Left ventricle myocardium inferior (tissue), 1 donor: ENCODE data around the gene RBFOX1. TPM values are rescaled to one million over a fixed set of nuclear protein-coding genes. Genes with fewer than 3 reads are reported as not detected.

Experiments used
- DNase-seq: peaks from one replicate; pipeline ENCODE4 v3.0.0-alpha.2; 2020
- H3K27ac ChIP-seq: fragments of 200-600 bp; replicated peaks from 2 replicates; pipeline ENCODE4 v1.8.0; 2021
- H3K27me3 ChIP-seq: fragments of 200-600 bp; 2 replicates; pipeline ENCODE4 v1.8.0; 2021; ENCODE audit warnings: low read depth
- H3K36me3 ChIP-seq: fragments of 200-600 bp; 2 replicates; pipeline ENCODE4 v1.8.0; 2021
- H3K4me1 ChIP-seq: fragments of 200-600 bp; 2 replicates; pipeline ENCODE4 v1.8.0; 2021
- H3K4me3 ChIP-seq: fragments of 200-600 bp; 2 replicates; pipeline ENCODE4 v1.8.0; 2021; ENCODE audit warnings: mild to moderate bottlenecking, moderate library complexity
- H3K9me3 ChIP-seq: fragments of 200-600 bp; replicated peaks from 2 replicates; pipeline ENCODE4 v1.8.0; 2021
- intact Hi-C: fragments of 100-400 bp; cut with micrococcal nuclease; formaldehyde crosslinking; loops from one replicate; pipeline ENCODE4 v1.11.0; 2022
- total RNA-seq: library from RNA; stranded (reverse); fragmentation: NEBNext Ultra II Directional; extraction: Animal tissue kit (Norgen Biotek cat#: 25700); gene quantifications from one replicate; pipeline ENCODE4 v1.2.1, GENCODE V29; 2021
- TF ChIP-seq, protein P1 (sequence below): fragments of 200-600 bp; IDR thresholded peaks from 2 replicates; pipeline ENCODE4 v1.8.0; 2021; ENCODE audit warnings: antibody characterized with exemption, mild to moderate bottlenecking, borderline replicate concordance
- donor health status: DM: no; HTN: yes; CAD: no; lungs with severe emphysema.

RBFOX1 gene
- total RNA-seq, 1 donor from 2014 or later: 71.8 TPM

DNA sequence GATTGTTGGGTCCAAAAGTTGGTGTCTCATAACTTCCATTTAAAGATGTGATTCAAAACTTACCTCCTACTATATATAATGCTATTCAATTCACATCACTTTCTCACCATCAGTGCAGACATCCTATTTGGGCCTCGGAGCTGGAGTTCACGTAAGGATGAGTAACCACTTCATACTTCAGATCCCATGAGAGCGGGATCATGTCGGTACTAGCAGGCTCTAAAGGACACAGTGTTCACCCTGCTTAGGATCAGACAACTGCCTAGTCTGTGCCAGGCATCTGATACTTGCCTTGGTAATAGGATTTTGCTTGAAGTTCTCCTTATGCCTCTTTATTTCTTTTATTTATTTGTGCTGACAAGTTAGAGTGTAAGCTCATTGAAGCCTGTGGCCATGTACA is 39.5 kb downstream of the RBFOX1 start:
- Histone ChIP-seq H3K9me3 (no peaks in the 10 kb centered on the region), H3K4me3 (no peak overlapping the region), H3K36me3 (no peaks in the 10 kb centered on the region), H3K27me3 (no peaks in the 10 kb centered on the region), H3K4me1 (peaks cover 73% of the 10 kb centered on the region), H3K27ac (peak overlapping the region; percentile 79)
- intact Hi-C loops: no loop called here
- no peak for DNase-seq
- TF ChIP-seq, protein P1, sequence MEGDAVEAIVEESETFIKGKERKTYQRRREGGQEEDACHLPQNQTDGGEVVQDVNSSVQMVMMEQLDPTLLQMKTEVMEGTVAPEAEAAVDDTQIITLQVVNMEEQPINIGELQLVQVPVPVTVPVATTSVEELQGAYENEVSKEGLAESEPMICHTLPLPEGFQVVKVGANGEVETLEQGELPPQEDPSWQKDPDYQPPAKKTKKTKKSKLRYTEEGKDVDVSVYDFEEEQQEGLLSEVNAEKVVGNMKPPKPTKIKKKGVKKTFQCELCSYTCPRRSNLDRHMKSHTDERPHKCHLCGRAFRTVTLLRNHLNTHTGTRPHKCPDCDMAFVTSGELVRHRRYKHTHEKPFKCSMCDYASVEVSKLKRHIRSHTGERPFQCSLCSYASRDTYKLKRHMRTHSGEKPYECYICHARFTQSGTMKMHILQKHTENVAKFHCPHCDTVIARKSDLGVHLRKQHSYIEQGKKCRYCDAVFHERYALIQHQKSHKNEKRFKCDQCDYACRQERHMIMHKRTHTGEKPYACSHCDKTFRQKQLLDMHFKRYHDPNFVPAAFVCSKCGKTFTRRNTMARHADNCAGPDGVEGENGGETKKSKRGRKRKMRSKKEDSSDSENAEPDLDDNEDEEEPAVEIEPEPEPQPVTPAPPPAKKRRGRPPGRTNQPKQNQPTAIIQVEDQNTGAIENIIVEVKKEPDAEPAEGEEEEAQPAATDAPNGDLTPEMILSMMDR: no peak

DNA sequence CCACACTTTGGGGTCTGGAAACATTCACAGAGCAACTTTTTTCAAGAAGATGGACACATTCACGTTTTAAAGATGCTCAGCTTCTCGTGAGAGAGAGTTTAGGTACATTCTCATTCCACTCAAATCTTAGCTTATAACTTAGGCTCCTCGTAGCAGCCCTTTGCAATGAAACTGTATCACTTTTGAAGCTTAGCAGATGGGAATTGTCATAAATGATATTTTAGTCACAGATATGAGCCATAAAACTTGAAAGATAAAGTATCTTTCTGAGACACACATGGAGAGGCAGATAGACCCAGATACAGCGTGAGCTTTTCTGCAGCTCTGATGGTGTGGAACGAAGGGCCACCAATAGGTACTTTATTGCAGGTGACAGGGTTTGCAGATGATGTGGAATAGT is 41.1 kb downstream of the RBFOX1 start:
- TF ChIP-seq, protein P1: no peak
- no peaks in the 10 kb centered on the region for H3K27me3 ChIP-seq
- DNase-seq: no peak
- H3K4me1 ChIP-seq: peaks cover 85% of the 10 kb centered on the region
- peak overlapping the region; percentile 79 for H3K27ac ChIP-seq
- H3K9me3 ChIP-seq: no peaks in the 10 kb centered on the region
- no peak overlapping the region for H3K4me3 ChIP-seq
- intact Hi-C loops: no loop called here
- no peaks in the 10 kb centered on the region for H3K36me3 ChIP-seq

DNA sequence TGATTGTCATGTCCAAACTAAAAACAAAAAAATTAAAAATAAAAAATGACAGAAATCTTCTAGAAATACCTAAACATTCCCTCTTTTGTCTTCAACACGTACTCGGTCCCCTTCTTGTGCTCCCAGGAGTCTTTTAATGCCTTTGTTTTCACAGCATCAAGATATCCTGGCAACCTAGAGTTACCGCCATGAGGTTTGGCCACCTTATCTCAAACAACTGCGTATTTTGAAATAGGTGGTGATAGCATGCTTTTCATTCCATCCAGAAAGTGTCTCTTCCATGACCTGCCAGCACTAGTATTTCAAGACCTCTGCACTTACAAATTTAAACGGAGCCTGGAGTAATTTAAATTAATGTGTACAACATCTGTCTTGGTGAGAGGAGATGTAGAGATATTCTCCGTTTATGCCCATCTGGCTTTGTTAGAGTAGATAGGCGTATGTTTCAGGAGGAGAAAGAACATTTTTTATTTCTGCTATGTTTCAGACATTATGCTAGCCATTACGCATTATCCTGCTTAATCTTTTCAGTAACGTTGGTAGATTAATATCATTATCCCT is 42.0 kb downstream of the RBFOX1 start:
- H3K27me3 ChIP-seq: no peaks in the 10 kb centered on the region
- TF ChIP-seq, protein P1: no peak
- peak overlapping the region; percentile 9 for H3K4me3 ChIP-seq
- intact Hi-C loops: no loop called here
- no peak for DNase-seq
- peaks cover 86% of the 10 kb centered on the region for H3K4me1 ChIP-seq
- no peaks in the 10 kb centered on the region for H3K9me3 ChIP-seq
- peak overlapping the region; percentile 79 for H3K27ac ChIP-seq
- no peaks in the 10 kb centered on the region for H3K36me3 ChIP-seq

DNA sequence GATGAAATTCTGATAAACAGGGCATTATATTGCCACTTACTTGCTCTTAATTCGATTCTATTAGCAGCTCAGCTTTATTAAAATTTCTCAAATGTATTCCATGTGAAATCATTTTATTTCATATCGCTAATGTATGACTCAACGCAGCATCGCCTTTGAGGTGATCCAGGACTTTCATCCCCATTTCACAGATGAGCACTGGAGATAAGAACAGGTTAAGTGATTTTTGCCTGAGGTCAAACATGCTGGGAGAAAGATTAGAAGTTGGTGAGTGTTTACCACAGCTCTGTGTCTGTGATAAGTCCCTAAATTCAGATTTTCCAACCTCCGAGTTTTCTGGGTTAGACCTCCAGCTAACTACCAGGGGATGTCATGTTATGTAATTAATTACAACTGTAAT is 43.6 kb downstream of the RBFOX1 start:
- Histone ChIP-seq H3K27me3 (no peaks in the 10 kb centered on the region), H3K27ac (peak overlapping the region; percentile 79), H3K4me1 (peaks cover 85% of the 10 kb centered on the region), H3K4me3 (no peak overlapping the region), H3K9me3 (no peaks in the 10 kb centered on the region), H3K36me3 (no peaks in the 10 kb centered on the region)
- no peak for DNase-seq
- TF ChIP-seq, protein P1: no peak
- intact Hi-C loops: no loop called here

DNA sequence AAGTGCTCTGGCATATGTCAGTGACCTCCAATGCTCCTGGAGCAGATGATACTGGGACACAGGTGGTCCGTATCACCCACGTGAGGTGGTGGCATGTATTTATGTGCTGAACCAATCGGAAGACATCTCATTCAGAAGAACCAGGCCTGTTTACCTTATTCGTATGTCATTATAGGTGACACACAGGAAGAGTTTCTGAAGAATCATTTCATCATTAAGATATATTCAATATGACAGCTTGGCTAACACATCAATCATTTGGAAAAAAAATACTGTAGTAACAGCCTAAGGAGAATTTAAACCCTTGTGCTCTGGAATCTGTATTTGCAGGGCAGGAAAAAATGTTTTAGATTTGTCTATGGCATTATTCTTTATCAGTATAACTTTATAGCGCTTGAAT is 44.6 kb downstream of the RBFOX1 start:
- H3K4me3 ChIP-seq: no peak overlapping the region
- TF ChIP-seq, protein P1: no peak
- DNase-seq: no peak
- H3K9me3 ChIP-seq: no peaks in the 10 kb centered on the region
- H3K27ac ChIP-seq: peak overlapping the region; percentile 79
- H3K27me3 ChIP-seq: no peaks in the 10 kb centered on the region
- peaks cover 83% of the 10 kb centered on the region for H3K4me1 ChIP-seq
- no peaks in the 10 kb centered on the region for H3K36me3 ChIP-seq
- intact Hi-C loops: no loop called here
